AG04449 (cell line): ENCODE data around the gene FABP1.

Source experiments
- CTCF ChIA-PET: fragments of 350-600 bp; formaldehyde crosslinking; extraction: SDS; loops from one replicate; lab custom pipeline; 2021; ENCODE audit warnings: antibody characterized with exemption; lab: Yijun Ruan, JAX
- POLR2A ChIA-PET: fragments of 400-600, 350-600 bp; formaldehyde crosslinking; extraction: SDS; loops from one replicate; lab custom pipeline; 2020; ENCODE audit warnings: antibody characterized with exemption, inconsistent platforms; lab: Yijun Ruan, JAX
- DNase-seq: peaks from one replicate; pipeline ENCODE4 v3.0.0-alpha.2; 2010; ENCODE audit warnings: low read depth, low spot score
- H3K4me3 ChIP-seq: 2 replicates; pipeline ENCODE4 v1.5.1; 2011; ENCODE audit warnings: low read depth, mild to moderate bottlenecking, control low read depth, low read length
- TF ChIP-seq, protein P1 (sequence below): IDR thresholded peaks from one replicate; pipeline ENCODE4 v1.5.1; 2011; ENCODE audit warnings: mild to moderate bottlenecking, moderate library complexity, low read length, control low read depth, inconsistent platforms; ENCODE audit not compliant: insufficient read depth; ENCODE audit errors: missing control alignments

Gene FABP1

DNA sequence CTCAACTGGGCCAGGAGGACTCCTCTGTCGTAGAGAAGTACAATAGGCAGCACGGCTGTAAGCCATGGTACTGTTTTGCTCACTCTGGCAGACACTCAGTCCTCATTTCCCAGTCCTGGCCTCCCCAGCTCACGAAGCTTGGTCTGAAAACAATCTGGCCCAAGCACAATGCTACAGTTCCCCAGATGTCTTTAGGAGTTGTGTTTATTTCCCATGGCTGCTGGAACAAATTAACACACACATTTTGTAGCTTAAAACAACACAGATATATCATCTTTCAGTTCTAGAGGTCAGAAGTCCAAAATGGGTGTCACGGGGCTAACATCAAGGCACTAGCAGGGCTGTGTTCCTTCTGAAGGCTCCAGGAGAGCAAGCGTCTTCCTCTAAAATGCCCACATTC, 13.0 kb downstream of the FABP1 start:
- POLR2A ChIA-PET, result no interaction called here
- H3K4me3 ChIP-seq, result no peak overlapping the region
- TF ChIP-seq, protein P1, sequence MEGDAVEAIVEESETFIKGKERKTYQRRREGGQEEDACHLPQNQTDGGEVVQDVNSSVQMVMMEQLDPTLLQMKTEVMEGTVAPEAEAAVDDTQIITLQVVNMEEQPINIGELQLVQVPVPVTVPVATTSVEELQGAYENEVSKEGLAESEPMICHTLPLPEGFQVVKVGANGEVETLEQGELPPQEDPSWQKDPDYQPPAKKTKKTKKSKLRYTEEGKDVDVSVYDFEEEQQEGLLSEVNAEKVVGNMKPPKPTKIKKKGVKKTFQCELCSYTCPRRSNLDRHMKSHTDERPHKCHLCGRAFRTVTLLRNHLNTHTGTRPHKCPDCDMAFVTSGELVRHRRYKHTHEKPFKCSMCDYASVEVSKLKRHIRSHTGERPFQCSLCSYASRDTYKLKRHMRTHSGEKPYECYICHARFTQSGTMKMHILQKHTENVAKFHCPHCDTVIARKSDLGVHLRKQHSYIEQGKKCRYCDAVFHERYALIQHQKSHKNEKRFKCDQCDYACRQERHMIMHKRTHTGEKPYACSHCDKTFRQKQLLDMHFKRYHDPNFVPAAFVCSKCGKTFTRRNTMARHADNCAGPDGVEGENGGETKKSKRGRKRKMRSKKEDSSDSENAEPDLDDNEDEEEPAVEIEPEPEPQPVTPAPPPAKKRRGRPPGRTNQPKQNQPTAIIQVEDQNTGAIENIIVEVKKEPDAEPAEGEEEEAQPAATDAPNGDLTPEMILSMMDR, result no peak
- CTCF ChIA-PET, result interaction anchor here (1.2 kb wide), 1 partner anchor 54 kb away, joined by 5 read pairs; no protein-coding TSS in a partner anchor
- DNase-seq, result no peak

DNA sequence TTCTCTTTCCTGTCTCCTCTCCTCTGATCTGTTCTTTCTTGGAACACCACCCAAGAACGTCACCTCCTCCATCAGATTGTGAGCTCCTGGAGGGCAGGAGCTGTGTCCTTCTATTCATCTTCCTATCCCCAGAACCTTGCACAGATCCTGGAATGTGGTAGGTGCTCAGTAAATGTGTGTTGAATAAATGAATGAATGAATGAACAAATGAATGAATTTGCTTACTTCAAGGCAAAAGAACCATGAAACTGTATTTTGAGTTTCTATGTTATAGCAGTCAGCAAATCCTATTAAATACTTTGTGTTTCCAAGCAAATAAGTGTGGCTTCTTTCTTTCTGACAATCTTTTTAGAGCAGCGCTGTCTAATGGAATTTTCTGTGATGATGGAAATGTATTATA, 14.8 kb downstream of the FABP1 start:
- no peak overlapping the region for H3K4me3 ChIP-seq
- no peak for DNase-seq
- TF ChIP-seq, protein P1, result no peak
- POLR2A ChIA-PET, result no interaction called here
- CTCF ChIA-PET, result no interaction called here

DNA sequence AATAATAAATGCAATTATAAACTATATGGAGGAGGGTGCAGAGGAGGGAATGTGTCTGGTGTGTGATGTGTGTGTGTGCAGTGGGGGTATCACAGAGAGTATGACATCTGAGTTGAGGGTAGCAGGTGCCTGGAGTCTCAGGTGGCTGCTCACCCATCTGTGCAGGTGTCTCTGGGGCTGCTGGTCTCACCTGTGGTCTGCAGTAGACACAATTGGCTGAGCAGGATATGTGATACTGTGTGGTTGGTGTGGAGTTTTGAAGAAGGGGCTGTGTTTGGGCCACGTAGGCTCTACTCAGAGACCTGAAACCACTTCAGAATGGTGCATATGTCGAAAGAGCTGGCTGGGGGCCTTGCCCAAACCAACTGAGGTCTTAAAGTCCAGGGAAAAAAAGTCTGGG, 17.0 kb downstream of the FABP1 start:
- no peak overlapping the region for H3K4me3 ChIP-seq
- DNase-seq, result no peak
- TF ChIP-seq, protein P1, result no peak
- CTCF ChIA-PET, result interaction anchor here (1.3 to 2.0 kb wide), 2 partner anchors 12 to 51 kb away, joined by 4 to 6 read pairs; no protein-coding TSS in a partner anchor
- POLR2A ChIA-PET, result no interaction called here

DNA sequence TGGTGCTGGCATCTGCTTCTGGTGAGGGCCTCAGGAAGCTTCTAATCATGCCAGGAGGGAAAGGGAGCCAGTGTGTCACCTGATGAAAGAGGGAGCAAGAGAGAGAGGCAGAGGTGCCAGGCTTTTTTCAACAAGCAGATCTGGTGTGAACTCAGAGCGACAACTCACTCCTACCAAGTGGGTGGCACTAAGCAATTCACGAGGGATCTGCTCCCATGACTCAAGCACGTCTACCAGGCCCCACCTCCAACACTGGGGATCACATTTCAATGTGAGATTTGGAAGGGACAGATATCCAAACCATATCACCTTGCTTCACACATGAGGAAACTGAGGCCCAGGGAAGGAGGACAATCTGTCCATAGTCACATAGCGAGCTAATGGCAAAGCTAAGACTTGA, 19.1 kb downstream of the FABP1 start:
- DNase-seq, result no peak
- ChIA-PET CTCF (interaction anchor here (0.9 kb wide), 1 partner anchor 48 kb away, joined by 3 read pairs; no protein-coding TSS in a partner anchor), POLR2A (no interaction called here)
- TF ChIP-seq, protein P1, result no peak
- no peak overlapping the region for H3K4me3 ChIP-seq

- H3K4me3 ChIP-seq, result no peak overlapping the region
- TF ChIP-seq, protein P1, result no peak
- ChIA-PET CTCF (interaction anchor here (1.1 to 2.4 kb wide), 2 partner anchors 39 to 59 kb away, joined by 3 to 8 read pairs; no protein-coding TSS in a partner anchor), POLR2A (no interaction called here)
- DNase-seq, result no peak
Measured at GRCh38 chr2:88100489-88100858, 27.4 kb downstream of the FABP1 start.

GRCh38 chr2:88099798-88100488, 27.9 kb downstream of the FABP1 start:
- ChIA-PET POLR2A (no interaction called here), CTCF (interaction anchor here (1.1 to 2.4 kb wide), 2 partner anchors 39 to 60 kb away, joined by 3 to 8 read pairs; no protein-coding TSS in a partner anchor)
- no peak for DNase-seq
- no peak overlapping the region for H3K4me3 ChIP-seq
- TF ChIP-seq, protein P1, result no peak
